Stimulated activated CD4-positive, alpha-beta T cell treated with anti-CD3 and anti-CD28 coated beads, Interleukin-1b, Interleukin-23, amount 100 ng/mL, for 1 hour (primary cell): ENCODE data around the gene ITPR2.

Experiments used
- DNase-seq, 2 donors: peaks; one replicate each; pipeline ENCODE4 v3.0.0-alpha.2; 2020; ENCODE audit warnings: low read depth in 2 of 2

Gene ITPR2

DNA sequence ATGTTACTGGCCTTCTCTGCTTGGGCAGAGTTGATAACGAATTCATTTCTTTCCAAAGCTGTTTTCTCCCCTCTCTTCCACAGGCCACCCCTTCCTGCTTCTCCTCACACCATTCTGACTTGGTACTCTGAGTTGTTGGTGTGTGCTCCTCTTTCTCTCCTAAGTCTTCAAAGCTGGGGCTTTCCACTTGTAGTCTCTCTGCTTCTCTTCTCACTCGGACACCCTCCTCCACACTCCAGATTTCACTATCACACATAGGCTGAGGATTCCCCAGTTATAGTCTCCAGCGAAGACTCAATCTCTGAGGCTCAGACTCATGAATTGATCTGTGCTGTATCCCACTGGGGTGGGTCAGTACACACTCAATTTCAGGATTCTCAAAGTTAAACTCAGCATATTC is 436.6 kb downstream of the ITPR2 start:
- DNase-seq = no peak

DNA sequence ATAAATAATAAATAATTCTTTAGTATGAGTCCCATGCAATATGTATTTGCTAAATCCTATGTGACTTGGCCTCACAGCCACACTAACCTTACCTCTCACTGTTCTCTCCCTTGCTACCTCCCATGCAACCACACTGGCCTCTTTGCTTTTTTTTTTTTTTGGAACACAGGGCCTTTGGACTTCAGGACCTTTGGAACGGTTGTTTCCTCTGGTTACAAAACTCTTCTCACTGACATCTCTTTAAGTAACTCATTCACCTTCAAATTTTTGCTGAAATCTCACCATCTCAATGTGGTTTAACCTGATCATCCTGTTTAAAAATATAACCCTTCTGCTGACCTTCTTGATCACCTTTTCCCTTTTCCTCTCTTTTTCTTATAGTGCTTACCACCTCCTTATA is 443.7 kb downstream of the ITPR2 start:
- no peak for DNase-seq

DNA sequence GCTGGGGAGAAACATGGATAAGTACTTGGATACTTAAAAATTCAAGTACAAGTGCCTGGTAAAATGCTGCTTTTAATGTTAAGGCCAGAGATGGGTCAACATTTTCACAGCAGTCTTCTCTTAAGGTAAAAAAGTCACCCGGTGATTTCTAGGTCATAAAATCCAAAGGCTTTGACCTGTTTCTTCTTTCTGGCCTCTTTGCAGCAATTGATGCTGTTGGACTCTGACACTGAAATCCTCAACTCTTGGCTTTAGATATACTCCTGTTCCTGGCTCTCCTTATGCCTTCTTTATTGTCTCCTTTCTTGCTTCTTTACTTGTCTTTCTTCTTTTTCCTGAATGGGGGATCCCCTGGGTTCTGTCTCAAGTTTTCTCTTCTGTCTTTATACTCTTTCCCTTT is 448.5 kb downstream of the ITPR2 start:
- DNase-seq = no peak

DNA sequence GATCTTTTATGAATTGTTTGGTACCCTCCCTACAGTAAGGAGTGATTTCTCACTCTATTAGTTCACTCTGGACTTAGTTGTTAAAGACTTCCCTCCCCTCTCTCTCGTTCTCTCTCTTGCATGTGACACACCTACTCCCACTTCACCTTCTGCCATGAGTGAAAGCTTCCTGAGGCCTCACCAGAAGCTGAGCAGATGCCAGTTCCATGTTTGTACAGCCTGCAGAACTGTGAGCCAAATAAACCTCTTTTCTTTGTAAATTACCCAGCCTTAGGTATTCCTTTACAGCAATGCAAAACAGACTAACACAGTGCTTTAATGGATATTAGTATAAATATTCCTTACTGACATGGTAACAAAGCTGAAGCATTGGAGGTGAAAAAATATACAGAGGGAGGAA is 450.0 kb downstream of the ITPR2 start:
- no peak for DNase-seq

DNA sequence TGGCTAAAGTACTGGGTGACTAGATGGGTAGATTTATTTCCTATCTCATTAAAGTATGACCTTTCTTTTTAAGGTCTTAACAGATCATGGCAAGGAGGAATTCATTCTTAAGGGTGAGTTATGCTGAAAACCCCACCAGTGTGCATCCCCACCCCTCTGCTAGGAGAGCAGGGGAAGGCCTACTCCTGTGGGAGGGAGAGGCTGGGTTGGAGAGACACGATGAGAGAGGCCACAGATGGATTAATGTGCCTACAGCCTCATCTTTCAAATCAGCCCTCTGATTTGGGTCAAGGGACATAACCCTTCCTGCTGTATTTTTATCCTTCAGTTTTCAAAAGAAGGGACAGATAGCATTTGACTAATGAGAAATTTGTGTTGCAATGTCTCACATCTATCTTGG is 452.1 kb downstream of the ITPR2 start:
- no peak for DNase-seq

DNA sequence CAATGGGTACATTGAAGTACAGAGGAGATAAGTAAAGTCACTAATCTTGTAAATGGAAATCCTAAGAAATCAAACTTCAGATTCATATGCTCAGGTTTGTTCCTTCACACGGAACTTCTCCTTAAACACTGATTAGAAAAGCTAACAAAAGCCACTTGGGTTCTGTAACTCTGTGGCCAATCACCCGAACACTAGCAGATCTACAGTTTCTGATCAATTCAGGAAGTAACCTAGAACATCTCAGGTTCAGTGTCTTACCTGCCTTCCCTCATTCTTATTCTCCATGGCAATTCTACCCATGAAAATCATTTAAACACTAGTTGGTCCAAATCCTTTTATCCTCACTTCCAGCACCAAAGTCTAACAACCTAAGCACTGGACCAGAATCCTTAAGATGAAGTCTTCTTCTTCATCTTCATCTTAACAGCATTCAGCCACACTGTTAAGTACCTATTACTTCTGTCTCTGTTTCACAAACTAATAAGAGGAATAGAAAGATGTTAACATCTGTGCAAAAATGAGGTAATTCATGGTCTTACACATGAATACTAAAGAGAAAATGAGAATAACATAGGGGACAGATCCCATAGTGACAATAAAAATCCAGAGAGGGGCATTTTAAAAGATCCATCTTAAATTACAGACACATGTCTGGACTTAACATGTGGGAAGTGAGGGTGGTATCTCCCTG is 453.1 kb downstream of the ITPR2 start:
- no peak for DNase-seq

DNA sequence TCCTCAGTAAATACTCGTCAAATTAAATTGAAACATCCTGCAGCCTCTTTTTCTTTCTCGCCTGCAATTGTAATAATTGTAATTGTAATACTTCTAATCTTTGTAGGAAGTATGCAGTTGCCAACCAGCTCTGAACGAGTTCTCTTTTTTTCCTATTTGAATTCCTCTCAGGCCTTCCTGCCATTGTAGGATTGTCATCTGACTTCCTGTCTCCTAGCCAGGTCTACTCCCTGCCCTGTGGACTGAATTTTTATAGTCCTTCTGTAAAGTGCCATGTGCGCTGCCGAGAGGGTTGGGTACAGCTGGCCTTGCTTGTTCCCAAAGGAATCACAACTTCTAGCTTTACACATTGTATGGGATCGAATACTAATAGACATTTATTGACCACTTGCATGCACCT is 454.3 kb downstream of the ITPR2 start:
- DNase-seq = no peak

DNA sequence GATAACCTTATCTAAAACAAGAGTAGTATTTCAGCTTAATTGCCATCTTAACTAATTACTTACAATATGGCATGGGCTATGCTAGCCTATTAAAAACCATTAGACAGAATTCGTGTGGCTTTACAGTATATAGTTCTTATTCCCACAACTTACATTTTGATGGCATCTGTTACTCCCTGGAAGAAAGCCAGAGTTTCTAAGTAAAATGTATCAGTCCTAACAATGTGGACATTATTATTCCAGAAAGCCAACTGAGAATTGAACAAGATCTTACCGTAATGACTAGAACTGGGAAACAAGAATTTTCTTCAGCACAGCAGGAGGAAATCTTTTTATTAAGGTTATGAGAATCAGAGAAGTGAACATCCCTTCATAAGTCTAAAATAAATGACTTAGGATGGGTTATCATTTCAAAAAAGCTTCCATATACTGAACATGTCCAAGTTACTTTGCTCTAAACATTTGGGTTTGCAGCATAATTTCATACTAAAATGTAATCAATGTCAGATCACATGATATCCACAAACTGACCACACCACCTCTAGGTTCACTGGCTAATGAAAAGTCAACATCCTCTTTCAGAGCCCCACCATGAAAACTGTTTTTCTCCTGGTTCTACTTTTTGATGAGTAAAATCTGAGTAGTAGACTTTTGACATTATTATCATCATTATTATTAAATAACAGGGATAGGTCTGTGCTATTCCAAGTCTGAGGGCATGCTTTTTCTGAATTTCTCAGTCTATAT is 457.9 kb downstream of the ITPR2 start:
- DNase-seq = no peak

DNA sequence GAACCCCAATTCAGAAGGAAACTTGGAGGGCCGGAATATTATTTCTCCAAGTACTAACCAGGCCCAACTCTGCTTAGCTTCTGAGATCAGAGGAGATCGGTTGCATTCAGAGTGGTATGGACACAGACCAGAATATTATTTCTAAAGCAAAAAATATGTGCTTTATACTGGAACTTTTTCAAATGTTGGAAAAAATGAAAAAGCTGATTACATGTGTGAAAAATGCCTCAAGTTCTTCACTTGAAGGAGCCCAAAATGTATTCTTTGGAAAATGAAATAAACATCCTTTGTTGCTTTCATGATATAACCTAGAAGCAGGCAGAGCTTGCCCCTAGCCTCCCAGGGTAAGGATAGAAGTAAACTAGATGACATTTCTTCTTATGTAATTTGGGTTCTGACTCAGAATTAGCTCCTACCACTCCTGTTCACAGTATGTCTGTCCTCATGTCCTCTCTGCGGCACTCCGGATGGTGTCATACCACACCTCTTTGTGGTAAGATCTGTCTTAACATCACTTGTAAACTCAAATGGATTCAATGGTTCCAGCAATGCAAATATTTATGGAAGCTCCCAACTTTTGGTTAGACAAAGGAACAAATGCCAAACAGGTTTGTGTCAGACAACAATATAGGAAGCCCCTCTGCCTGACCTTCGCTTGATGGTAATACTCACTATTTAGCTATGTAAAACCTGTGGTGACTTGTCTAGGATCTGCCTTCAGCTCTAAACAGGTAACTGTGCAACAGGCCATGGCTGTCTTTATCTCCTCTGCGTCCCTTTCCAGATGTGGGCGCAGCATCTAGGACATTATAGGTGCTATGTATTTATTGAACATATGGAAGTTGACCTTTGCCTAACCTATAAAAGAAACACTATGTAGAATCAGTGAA is 459.1 kb downstream of the ITPR2 start:
- no peak for DNase-seq

DNA sequence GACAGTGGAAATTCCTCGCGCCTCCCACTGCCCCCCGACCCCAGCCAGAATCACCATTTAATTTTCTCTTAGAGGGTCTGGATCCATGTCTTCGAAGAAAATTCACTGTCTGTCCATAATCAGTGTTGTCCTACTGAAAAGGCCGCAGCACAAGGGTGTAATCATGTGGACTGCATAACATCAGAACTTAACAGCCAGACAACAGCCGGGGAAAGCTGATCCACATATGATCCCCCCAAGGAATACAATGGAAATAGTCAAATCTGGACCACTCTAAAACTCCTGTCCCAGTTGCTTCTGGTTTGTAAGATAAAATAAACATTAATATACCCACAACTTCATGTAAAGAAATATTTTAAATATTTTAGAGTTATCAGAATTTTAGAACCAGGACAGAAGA is 460.1 kb downstream of the ITPR2 start:
- no peak for DNase-seq

DNA sequence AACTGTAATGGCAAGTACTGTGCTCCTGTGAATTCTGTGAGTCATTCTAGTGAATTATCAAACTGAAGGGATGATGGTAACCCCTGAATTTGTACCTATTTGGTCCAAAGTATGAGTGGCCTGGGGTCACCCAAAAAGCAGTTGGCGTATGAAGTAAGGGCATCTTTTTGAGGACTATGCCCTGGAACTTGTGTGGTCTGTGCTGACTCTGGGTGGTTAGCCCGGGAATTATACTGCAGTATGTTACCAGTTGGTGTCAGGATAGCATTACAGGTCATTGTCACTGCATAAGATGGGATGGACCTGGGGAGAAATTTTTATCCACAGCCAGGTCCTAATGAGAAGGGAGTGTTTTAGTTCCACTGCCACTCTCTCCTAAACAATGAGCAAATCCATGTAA is 462.9 kb downstream of the ITPR2 start:
- DNase-seq = no peak

DNA sequence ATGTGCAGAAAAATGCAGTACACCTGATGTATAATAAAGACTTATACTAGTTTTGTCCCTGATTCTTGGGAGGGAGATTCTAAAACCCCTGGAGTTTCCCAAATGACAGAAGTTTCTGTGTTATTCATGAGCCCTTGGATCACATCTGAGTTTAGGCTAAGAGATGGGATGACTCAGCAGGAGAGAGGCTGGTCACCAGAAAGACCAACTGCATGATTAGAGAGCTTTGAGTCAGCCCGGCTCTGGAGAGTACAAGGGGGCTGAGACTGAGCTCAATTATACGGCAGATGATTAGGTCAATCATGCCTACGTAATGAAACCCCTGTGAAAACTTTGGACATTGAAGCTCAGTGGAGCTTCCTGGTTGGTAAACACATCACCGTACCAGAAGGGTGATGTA is 463.4 kb downstream of the ITPR2 start:
- DNase-seq = no peak

DNA sequence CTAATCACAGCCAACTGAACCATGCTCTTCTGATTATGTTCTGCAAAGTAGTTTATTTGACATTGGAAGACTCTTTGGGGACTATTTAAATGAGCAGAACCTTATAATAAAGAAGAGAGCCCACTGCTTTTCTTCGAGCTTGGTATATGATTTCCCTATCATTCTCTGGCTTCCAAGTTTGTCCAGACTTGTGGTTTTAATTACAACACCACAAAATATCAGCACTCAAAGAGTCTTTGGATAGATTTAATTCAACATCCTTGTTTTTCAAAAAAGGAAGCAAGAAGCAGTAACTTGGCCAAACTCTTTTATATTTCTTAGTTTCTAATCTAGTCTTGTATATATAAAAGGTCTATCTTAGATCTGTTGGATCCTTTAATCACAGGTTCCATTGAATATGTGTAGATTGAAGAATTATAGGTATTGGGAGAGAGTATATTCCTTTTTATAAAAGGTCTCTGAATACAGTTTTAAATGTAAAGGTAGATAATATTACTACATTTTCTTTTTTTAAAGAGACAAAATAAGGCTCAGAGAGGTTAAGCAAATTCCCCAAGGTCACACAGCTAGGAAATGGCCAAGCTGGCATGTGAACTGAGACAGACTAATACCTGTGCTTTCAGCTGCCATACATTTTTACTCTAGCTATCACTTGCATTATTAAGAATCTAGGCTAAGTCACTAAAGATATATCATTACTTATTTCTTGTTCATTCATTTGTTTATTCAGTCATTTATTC is 464.8 kb downstream of the ITPR2 start:
- no peak for DNase-seq

DNA sequence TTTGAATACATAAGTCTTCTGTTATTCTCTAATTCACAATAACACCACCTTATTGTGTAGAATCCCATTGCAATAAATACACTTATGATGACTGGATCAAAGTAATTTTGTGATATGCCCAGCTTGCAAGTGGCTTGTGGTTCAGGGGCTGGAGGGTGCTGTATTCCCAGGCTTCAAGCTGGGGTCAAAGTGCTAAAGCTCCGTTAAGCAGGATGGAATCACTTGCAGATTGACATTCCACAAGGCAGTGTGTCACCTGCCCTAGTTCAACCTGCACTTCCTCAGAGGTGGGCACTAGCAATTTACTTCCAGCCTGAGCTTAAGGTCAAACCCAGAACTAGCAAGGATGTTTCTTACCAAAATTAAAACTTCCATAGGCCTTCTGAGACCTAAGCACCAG is 471.0 kb downstream of the ITPR2 start:
- no peak for DNase-seq

DNA sequence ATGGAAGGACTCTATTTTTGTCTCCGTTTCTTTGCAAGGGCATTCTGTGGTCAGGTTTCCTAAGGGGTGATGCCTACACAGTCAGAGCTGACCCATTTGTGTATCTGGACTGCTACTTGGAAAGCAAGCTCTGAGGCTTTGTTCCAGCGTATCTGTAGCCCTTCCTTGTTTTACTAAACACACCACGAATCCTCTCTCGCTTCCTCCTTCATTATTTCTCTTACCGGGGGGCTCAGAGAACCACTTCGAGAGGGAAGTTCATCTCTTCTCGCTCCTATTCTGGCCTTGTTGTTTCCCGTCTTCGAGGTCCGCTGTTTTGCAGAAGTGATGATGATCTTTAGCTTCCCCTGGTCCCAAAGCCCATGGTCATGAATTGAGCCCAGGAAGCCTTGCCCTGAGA is 472.9 kb downstream of the ITPR2 start:
- no peak for DNase-seq

DNA sequence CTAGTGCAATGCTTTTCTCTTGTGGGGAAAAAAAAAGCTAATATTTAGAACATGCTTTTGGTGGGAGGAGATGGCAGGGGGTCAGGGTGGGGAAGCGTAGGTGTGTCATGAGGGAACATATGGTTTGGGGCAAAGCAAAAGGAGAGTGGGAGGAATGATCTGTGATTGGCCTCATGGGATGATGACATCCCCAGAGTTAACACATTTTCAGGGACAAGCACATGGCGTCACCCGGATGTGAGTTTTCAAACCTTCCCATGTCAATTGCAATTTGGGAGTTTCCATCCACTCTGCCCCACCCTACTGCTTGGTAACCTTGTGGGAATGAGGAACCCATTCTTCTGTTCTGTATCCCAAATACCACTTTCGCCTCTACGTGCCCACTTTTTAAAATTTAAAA is 473.4 kb downstream of the ITPR2 start:
- DNase-seq = no peak

DNA sequence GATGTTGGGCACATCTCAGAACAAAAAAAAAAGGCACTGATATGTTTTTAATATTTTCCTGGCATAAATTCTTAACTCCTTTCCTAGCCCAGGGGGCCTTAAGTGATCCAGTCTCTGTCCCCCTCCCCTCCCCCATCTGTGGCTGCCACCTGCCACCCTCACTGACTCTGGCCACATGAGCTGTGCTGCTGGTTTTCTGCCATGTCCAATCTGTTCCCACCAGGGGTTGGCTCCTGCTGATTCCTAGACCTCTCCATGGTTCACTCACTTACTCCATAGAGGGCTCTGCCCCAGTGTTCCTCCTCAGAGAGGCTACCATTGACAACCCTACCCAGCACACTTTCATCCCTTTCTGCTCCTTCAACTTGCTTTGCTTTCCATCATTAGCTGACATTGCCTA is 474.3 kb downstream of the ITPR2 start:
- DNase-seq = no peak

DNA sequence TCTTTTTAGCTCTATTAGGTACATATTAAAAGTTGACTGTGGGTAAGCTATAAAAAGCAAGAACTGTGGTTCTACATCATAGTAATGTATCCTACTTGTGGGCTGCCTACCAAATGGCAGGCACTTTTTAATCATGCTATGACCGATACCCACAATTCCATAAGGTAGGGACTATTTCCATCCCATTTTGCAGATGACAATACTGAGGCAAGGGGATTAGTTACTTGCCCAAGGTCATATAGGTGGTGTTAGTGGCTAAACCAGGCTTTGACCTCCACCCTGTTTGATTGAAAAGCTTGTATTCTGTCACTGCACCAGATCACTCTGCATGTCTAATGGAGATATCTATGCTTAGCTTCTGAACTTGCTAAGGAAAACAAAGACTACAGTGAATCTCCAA is 485.7 kb downstream of the ITPR2 start:
- DNase-seq = no peak

DNA sequence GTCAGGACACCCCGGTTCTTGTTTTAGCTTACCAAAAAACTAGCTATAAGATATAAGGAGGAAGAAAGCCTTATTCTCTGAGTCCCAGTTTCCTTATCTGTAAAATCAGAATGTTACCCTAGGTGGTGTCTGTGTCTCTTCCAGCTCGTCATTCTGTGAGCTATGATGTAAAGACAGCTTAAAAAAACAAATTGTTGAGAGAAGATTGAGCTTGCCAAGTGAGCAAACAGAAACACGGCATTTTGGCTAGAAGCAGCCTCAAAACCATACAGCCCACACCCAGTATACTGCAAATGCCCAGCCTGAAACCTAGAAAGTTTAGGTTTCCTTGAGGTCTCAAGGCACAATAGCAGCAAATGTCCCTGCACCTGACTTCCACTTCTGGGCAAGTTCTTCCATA is 486.3 kb downstream of the ITPR2 start:
- DNase-seq = no peak

DNA sequence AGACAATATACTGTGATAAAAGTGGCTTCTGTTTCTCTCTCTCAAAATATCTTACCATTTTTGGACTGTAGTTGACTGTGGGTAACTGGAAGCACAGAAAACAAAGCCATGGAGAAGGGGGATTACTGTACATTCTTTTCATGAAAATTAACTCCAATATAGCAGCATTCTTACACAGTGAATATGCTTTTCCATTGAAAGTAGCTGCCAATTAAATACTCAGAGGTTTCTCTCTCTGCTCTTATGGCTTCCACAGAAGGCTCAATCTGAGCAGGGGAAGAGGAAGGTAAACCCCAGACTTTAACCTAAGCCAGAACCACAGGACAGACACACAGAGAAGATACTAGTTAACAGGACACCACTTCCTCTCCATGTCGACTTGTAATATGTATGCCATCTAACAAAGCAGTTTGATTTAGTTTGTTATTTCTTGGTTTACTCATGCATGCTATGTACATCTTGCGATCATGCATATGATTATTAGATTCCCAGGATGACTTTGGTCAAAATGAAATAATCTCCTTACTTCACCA is 487.5 kb downstream of the ITPR2 start:
- no peak for DNase-seq

DNA sequence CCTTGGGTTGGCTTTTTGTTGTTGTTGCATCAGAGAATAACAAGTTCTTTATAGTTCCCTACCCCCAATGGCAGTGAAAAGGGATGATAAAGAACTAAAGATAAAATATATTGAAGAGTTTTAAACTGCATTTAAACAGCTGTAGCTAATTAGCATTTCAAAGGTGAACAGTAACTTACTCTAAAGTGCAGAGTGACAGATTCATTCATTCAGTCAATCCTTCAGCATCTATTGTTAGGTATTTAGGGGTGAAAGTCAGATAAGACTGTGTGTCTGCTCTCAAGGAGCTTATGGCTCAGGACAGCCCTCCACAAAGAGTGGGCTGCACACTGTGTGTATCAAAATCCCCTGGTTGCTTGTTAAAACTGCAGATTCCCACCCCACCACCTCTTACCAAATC is 491.5 kb downstream of the ITPR2 start:
- DNase-seq = no peak

DNA sequence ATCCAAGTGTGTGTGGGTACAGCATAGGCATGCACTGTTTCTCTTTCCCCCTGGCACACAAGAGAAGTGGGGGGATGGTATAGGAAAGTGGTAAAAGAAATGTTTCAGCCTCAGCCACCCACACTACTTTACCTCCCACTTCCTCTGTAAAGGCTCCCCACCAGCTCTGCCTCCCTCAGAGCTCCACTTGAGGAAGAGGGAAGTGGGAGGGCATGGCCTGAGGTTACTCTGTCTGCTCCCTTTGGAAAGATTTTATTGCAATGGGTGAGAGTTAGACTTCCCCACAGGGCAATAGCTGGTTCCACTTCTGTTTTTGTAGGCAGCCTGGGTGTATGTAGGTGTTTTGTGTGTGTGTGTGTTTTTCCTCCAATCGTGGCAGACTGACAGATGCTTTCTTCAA is 492.3 kb downstream of the ITPR2 start:
- DNase-seq = no peak
